HFFc6 (cell line): ENCODE measurements around the gene UGT3A2. TPM values are rescaled to one million over a fixed set of nuclear protein-coding genes. Genes with fewer than 3 reads are reported as not detected.

Experiments
- DNase-seq: peaks from one replicate; pipeline ENCODE4 v3.0.0-alpha.2; 2018
- H3K27ac Mint-ChIP-seq: 2 replicates; pipeline ENCODE4 v1.8.0; 2020; ENCODE audit warnings: mild to moderate bottlenecking, mixed read lengths
- H3K27me3 Mint-ChIP-seq: 2 replicates; pipeline ENCODE4 v1.8.0; 2021; ENCODE audit warnings: mild to moderate bottlenecking, moderate library complexity, mixed read lengths; ENCODE audit not compliant: insufficient read depth
- H3K36me3 Mint-ChIP-seq: 2 replicates; pipeline ENCODE4 v1.8.0; 2021; ENCODE audit warnings: low read depth, mixed read lengths
- H3K4me1 Mint-ChIP-seq: 2 replicates; pipeline ENCODE4 v1.8.0; 2020; ENCODE audit warnings: low read depth, mixed read lengths
- H3K4me3 Mint-ChIP-seq: 2 replicates; pipeline ENCODE4 v1.8.0; 2020; ENCODE audit warnings: mild to moderate bottlenecking, moderate library complexity, mixed read lengths
- H3K9me3 Mint-ChIP-seq: 2 replicates; pipeline ENCODE4 v1.8.0; 2020; ENCODE audit warnings: mild to moderate bottlenecking, mixed read lengths
- total RNA-seq, 6 experiments: library from RNA; stranded (reverse); fragmentation: NEBNext Ultra II Directional; extraction: Animal tissue kit (Norgen Biotek cat#: 25700); gene quantifications; 2 replicates in 1 of 6; 3 replicates in 5 of 6; pipeline ENCODE4 v1.2.3, GENCODE V29; 2021
- TF ChIP-seq, protein P1 (sequence below): fragments of 200-600 bp; sonication (generic); IDR thresholded peaks from 2 replicates; pipeline ENCODE4 v1.5.0; 2021; ENCODE audit warnings: antibody characterized with exemption, mild to moderate bottlenecking

The UGT3A2 gene
- total RNA-seq, 6 experiments from 2014 or later = not detected

DNA sequence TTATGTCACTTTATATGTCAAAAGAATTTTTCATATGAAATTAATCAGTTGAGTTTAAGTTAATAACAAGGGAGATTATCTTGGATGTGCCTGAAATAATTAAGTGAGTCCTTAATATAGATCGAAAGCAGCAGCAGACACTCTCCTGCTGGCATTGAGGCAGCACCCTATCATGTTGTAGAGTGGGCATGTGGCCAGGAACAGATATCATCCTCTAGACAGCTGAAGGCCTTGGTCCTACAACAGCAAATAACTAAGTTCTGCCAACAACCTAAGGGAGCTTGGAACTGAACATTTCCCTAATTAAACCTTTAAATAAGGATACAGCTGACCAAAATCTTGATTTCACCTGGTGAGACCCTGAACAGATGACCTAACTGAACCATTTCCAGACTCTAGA is 49.7 kb downstream of the UGT3A2 start:
- no peaks in the 10 kb centered on the region for H3K36me3 Mint-ChIP-seq
- no peaks in the 10 kb centered on the region for H3K4me1 Mint-ChIP-seq
- peaks cover 5% of the 10 kb centered on the region; the same call in 1 of the 2 replicates for H3K27me3 Mint-ChIP-seq
- DNase-seq = no peak
- H3K27ac Mint-ChIP-seq = no peak overlapping the region
- no peak overlapping the region for H3K4me3 Mint-ChIP-seq
- TF ChIP-seq, protein P1, sequence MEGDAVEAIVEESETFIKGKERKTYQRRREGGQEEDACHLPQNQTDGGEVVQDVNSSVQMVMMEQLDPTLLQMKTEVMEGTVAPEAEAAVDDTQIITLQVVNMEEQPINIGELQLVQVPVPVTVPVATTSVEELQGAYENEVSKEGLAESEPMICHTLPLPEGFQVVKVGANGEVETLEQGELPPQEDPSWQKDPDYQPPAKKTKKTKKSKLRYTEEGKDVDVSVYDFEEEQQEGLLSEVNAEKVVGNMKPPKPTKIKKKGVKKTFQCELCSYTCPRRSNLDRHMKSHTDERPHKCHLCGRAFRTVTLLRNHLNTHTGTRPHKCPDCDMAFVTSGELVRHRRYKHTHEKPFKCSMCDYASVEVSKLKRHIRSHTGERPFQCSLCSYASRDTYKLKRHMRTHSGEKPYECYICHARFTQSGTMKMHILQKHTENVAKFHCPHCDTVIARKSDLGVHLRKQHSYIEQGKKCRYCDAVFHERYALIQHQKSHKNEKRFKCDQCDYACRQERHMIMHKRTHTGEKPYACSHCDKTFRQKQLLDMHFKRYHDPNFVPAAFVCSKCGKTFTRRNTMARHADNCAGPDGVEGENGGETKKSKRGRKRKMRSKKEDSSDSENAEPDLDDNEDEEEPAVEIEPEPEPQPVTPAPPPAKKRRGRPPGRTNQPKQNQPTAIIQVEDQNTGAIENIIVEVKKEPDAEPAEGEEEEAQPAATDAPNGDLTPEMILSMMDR = no peak
- H3K9me3 Mint-ChIP-seq = peaks cover 28% of the 10 kb centered on the region

DNA sequence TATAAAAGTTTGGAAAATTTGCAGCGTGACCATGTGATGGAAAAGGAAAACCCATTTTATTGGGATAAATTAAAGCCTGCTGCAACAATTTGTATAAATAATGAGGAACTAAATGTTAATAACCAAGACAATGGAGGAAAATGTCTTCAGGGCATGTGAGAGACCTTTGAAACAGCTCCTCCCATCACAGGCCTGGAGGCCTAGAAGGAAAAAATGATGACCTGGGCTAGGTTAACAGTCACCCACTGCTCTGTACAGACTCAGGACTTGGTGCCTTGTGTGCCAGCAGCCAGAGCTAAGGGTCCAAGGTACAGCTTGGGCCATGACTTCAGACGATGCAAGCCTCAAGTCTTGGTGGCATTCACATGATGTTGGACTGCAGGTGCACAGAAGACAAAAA is 53.5 kb downstream of the UGT3A2 start:
- Mint-ChIP-seq H3K4me3 (no peak overlapping the region), H3K9me3 (peaks cover 30% of the 10 kb centered on the region), H3K36me3 (no peaks in the 10 kb centered on the region)

DNA sequence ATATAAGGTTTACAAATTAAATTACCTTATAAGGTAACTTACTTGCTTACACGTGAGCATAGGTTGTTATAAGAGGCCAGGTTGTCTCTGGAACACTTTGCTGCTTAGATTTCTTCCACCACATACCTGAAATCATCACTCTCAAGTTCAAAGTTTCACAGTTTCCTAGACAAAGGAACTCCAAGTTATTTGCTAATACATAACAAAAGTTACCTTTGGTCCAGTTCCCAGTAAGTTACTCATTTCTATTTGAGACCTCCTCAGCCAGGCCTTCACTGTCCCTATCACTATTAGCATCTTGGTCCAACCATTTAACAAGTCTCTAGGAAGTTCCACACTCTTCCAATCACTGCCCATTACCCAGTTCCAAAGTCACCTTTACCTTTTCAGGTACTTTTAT is 57.0 kb downstream of the UGT3A2 start:
- no peak overlapping the region for H3K27ac Mint-ChIP-seq
- peaks cover 26% of the 10 kb centered on the region for H3K9me3 Mint-ChIP-seq
- no peaks in the 10 kb centered on the region for H3K27me3 Mint-ChIP-seq
- H3K4me1 Mint-ChIP-seq = no peaks in the 10 kb centered on the region
- H3K36me3 Mint-ChIP-seq = no peaks in the 10 kb centered on the region
- no peak overlapping the region for H3K4me3 Mint-ChIP-seq
- TF ChIP-seq, protein P1 = no peak
- DNase-seq = no peak

More for the DNA sequence above, 53.5 kb downstream of the UGT3A2 start:
- no peak overlapping the region for H3K27ac Mint-ChIP-seq
- DNase-seq = no peak
- peaks cover 5% of the 10 kb centered on the region; the same call in 1 of the 2 replicates for H3K27me3 Mint-ChIP-seq
- TF ChIP-seq, protein P1 = no peak
- no peaks in the 10 kb centered on the region for H3K4me1 Mint-ChIP-seq

DNA sequence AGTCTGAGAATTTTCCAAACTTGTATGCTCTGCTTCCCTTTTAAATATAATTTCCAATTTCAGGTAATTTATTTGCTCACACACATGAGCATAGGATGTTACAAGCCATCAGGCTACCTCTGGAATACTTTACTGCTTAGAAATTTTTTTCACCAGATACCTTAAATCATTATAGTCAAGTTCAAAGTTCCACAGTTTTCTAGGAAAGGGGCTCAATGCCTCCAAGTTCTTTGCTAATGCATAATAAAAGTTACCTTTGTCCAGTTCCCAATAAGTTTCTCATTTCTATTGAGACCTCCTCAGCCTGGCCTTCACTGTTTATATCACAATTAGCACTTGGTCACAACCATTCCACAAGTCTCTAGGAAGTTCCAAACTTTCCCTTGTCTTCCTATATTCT is 59.3 kb downstream of the UGT3A2 start:
- TF ChIP-seq, protein P1 = no peak
- Mint-ChIP-seq H3K27me3 (peaks cover 6% of the 10 kb centered on the region; the same call in 1 of the 2 replicates), H3K27ac (no peak overlapping the region), H3K4me3 (no peak overlapping the region), H3K9me3 (peaks cover 6% of the 10 kb centered on the region; the same call in 1 of the 2 replicates), H3K36me3 (no peaks in the 10 kb centered on the region), H3K4me1 (no peaks in the 10 kb centered on the region)
- no peak for DNase-seq

DNA sequence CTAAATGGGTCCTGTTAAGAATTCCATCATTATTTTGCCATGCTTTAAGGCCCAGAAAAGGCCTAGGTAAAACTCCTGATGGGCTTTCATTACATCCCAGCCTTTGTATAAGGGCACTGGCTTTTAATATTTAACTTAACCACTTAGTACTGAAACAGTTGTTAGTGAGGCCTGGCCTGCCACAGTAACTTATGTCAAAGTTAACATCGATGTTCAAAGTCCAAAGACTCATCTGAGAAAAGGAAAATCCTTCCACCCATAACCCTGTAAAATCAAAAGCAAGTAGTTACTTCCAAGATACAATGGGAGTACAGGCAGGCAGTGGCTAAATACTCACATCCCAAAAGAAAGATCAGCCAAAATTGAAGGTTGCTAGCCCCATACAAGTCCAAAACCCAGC is 60.5 kb downstream of the UGT3A2 start:
- TF ChIP-seq, protein P1 = no peak
- H3K9me3 Mint-ChIP-seq = no peaks in the 10 kb centered on the region; the same call in 1 of the 2 replicates
- peaks cover 6% of the 10 kb centered on the region; the same call in 1 of the 2 replicates for H3K27me3 Mint-ChIP-seq
- no peaks in the 10 kb centered on the region for H3K36me3 Mint-ChIP-seq
- H3K27ac Mint-ChIP-seq = no peak overlapping the region
- H3K4me1 Mint-ChIP-seq = no peaks in the 10 kb centered on the region
- DNase-seq = no peak
- H3K4me3 Mint-ChIP-seq = no peak overlapping the region

DNA sequence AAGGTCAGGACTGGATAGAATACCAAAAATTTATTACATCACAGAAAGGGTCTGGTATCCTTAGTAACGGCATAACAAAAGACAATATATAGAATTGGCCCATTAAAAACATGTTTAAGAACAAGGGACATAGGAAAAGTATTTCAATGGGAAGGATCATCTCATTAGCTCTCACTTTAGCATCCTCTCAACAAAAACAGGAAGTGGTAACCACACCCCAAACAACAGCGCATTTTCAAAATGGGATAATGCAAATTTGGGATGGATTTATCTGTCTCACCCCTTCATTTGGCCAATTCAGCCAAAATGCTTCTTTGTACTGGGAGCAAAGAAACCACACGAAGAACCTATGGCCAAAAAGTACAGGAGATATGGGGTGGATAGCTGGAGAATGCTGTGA is 65.7 kb downstream of the UGT3A2 start:
- Mint-ChIP-seq H3K27me3 (peaks cover 9% of the 10 kb centered on the region), H3K4me3 (no peak overlapping the region), H3K27ac (no peak overlapping the region), H3K36me3 (no peaks in the 10 kb centered on the region), H3K4me1 (no peaks in the 10 kb centered on the region), H3K9me3 (no peaks in the 10 kb centered on the region)
- no peak for DNase-seq
- TF ChIP-seq, protein P1 = no peak
